ENCODE results near the gene SLC7A10.

The SLC7A10 gene

DNA sequence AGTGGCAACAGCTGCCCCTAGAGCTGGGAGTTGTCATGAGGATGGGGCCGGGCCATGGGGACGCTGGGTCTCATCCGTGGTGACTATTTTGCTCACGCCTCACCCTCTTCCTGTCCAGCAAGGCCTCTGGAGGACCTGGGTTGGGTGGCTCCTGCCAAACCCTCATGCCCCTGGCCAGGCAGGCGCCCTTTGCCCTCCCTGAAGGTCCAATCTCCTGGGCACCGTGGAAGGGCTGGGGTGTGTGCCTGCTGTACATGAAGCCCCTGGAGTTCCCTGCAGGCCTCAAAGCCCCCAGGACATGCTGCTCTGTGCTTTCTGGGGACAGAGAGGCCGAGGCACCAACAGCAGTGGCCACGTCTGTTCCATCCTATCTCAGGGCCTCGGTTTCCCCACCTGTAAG lies 17.7 kb downstream of the SLC7A10 start:
- H3K4me3 ChIP-seq (ENCODE audit: low read length): no peak overlapping the region
- TF ChIP-seq ZNF274 (IDR thresholded peaks at IDR 0.05; ENCODE audit: low read depth, low read length): no peak

DNA sequence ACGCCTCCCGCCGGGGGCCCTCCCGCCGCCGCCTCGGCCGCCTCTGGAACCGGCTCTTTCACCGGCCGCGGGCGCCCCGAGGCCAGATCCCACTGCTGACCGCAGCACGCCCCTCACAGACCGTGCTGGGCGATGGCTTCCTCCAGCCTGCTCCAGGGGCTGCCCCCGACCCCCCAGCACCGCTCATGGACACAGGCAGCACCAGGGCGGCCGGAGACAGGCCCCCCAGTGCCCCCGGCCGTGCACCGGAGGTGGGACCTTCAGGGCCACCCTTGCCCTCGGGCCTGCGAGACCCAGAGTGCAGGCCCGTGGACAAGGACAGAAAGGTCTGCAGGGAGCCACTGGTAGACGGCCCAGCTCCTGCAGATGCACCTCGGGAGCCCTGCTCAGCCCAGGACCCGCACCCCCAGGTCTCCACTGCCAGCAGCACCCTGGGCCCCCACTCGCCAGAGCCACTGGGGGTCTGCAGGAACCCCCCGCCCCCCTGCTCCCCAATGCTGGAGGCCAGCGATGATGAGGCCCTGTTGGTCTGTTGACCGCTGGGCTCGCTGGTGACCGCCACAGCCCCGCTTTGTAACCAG lies 18.5 kb downstream of the SLC7A10 start:
- TF ChIP-seq ZNF274 (IDR thresholded peaks at IDR 0.05; ENCODE audit: low read depth, low read length): no peak
- no peak overlapping the region for H3K4me3 ChIP-seq (ENCODE audit: low read length)

DNA sequence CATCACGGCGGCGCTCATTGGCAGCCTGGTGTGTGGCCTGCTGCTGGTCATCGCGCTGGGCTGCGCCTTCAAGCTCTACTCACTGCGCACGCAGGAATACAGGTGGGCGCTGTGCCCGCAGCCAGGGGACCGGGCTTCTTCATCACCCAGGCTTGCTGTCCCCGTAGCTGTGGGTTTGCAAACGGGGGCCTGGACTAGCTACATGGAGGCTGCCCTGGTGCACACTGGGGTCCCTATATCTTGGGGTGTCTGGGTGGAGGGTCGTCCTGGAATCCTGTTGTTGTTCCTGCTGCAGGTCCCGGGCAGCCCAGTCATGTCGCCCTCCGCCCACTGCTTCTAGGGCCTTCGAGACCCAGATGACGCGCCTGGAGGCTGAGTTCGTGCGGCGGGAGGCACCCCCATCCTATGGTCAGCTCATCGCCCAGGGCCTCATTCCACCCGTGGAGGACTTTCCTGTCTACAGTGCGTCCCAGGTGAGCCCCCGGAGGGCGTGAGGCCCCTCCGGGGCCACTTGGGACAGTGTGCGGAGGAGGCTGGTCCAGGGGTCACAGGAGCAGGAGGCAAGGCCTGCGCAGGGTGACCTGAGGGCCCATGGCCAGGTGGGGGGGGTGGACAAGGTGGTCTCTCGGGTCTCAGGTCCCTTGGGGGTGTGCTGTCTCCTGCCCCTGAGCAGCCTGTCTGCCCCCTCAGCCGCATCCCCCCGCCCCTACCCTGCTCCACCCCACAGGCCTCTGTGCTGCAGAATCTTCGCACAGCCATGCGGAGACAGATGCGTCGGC lies 19.2 kb downstream of the SLC7A10 start:
- no peak for TF ChIP-seq ZNF274 (IDR thresholded peaks at IDR 0.05; ENCODE audit: low read depth, low read length)
- no peak overlapping the region for H3K4me3 ChIP-seq (ENCODE audit: low read length)

DNA sequence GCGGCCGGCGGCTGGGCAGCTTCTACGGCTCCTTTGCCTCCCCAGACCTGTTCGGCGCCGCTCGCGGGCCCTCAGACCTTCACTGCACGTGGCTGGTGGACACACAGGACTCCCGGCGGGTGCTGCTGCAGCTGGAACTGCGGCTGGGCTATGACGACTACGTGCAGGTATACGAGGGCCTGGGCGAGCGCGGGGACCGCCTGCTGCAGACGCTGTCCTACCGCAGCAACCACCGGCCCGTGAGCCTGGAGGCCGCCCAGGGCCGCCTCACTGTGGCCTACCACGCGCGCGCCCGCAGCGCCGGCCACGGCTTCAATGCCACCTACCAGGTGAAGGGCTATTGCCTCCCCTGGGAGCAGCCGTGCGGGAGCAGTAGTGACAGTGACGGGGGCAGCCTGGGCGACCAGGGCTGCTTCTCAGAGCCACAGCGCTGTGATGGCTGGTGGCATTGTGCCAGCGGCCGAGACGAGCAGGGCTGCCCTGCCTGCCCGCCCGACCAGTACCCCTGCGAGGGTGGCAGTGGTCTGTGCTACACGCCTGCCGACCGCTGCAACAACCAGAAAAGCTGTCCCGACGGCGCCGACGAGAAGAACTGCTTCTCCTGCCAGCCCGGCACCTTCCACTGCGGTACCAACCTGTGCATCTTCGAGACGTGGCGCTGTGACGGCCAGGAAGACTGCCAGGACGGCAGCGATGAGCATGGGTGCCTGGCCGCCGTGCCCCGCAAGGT lies 20.0 kb downstream of the SLC7A10 start:
- TF ChIP-seq ZNF274 (IDR thresholded peaks at IDR 0.05; ENCODE audit: low read depth, low read length): no peak
- no peak overlapping the region for H3K4me3 ChIP-seq (ENCODE audit: low read length)

DNA sequence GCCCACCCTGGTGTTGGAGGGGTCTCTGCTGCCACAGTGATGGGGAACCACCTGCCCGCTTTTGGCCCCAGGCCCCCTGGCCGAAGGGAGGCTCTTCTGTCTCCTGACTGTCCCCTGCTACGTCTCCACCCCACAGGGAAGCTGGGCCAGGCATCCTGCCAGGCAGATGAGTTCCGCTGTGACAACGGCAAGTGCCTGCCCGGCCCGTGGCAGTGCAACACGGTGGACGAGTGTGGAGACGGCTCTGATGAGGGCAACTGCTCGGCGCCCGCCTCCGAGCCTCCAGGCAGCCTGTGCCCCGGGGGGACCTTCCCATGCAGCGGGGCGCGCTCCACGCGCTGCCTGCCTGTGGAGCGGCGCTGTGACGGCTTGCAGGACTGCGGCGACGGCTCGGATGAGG lies 20.5 kb downstream of the SLC7A10 start:
- TF ChIP-seq ZNF274 (IDR thresholded peaks at IDR 0.05; ENCODE audit: low read depth, low read length): no peak
- no peak overlapping the region for H3K4me3 ChIP-seq (ENCODE audit: low read length)

DNA sequence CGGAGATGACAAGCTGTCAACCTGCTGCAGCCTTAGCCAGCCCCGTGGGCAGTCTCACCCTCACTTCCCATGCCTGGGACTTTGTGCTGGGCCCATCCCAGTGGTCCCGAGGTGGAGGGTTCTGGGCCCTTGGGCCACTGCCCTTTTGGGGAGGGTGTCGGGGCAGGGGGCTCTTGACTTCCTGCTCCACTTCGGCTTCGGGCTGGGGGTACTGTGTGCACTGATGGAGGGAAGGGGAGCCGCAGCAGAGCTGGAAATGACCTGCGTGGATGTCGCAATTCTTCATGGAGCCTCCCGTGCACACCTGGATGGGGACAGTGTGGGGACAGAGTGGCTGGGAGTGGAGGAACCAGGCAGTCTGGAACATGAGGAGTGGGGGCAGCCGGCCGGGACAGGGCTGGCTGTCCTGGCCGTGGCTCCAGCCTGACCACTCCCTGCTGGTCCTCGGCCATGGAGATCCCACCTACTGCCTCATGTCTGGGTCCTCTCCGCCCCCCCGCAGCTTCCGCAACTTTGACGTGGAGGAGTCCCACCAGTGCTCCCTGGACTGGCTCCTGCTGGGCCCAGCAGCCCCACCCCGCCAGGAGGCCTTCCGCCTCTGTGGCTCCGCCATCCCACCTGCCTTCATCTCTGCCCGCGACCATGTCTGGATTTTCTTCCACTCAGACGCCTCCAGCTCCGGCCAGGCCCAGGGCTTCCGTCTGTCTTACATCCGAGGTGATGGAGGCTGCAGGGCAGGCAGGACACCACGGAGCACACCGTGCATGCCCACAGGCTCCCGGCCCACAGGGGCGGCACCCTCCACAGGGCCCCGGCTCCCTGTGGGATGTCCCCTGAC lies 21.3 kb downstream of the SLC7A10 start:
- no peak overlapping the region for H3K4me3 ChIP-seq (ENCODE audit: low read length)
- TF ChIP-seq ZNF274 (IDR thresholded peaks at IDR 0.05; ENCODE audit: low read depth, low read length): no peak

DNA sequence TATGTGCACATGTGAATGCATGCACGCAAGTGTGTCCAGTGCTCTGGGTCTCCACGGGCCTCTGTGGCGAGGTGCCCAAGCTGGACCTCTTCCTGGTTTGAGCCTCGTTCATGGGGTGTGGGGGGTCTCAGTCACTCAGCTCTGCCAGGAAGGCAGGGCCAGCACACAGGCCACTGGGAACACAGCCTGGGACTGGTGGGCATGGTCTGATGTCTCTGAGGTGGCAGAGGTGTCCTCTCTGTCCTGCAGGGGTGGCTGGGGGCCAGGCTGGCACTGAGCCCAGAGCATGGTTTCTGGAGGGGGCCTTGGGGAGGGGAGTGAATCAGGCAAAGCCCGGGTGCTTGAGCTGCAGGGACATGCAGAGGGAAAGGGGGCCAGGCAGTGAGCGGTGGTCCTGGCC lies 22.1 kb downstream of the SLC7A10 start:
- H3K4me3 ChIP-seq (ENCODE audit: low read length): no peak overlapping the region
- TF ChIP-seq ZNF274 (IDR thresholded peaks at IDR 0.05; ENCODE audit: low read depth, low read length): no peak

DNA sequence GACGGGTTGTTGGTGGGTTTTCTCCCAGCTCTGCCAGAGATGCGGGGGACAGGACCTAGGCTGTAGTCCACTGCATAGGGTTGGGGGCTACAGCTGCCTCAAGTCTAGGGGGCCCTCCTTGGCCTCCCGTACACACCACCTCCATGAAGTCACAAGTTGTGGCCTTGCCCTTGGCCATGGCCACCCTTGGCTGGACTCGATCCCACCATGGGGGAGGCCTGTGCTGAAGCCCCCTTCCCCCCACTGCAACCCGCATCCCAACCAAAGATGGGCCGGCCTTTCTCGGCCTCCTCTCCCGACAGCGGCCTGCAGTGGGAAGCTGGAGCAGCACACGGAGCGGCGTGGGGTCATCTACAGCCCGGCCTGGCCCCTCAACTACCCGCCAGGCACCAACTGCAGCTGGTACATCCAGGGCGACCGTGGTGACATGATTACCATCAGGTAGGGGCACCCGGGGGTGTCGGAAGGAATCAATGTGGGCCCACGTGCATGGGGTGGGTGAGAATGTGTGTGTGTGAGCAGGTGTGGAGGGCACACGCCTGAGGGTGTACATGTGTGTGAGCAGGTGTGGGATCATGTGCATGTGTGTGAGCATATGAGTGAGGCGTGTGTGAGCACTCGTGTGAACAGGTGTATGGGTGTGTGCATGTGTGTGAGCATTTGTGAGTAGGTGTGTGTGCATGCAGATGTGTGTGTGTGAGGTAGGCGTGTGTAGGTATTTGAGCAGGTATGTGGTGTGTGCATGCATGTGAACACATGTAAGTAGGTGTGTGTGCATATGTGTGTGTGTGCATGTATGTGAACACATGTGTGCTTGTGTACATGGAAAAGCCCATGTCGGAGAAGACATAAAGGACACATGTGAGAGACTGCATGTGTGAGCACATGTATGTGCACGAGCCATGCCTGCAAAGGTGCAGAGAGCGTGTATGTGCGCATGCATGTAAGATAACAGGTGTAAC lies 22.8 kb downstream of the SLC7A10 start:
- no peak overlapping the region for H3K4me3 ChIP-seq (ENCODE audit: low read length)
- no peak for TF ChIP-seq ZNF274 (IDR thresholded peaks at IDR 0.05; ENCODE audit: low read depth, low read length)

DNA sequence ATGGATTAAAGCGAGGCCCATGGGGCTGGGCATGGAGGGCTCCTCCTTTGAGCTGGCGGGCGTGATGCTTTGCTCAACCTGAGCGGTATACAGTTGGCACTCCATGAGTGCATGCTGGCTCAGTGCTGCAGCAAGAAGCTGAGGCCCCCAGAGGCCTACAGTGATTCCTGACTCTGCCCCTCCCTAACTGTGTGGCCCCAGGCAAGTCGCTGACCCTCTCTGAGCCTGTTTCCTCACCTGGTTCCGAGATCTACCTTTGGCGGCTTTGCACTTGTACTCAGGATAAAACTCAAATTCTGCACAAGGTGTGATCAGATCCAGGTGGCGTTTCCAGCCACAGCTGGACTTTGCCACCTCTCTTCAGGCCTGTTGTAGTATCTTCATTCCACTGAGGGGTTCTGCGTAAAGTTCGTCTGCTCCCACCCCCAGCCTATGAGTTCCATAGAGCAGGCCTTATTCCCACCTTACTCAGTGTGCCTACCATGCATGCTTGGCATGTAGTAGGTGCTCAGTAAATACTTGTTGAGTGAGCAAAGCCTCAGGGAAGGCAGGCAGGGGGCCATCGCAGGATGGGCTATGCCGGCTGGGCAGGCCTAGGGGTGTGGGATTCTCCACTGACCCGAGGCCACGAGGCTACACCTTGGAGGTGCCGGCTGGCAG lies 23.6 kb downstream of the SLC7A10 start:
- no peak overlapping the region for H3K4me3 ChIP-seq (ENCODE audit: low read length)
- no peak for TF ChIP-seq ZNF274 (IDR thresholded peaks at IDR 0.05; ENCODE audit: low read depth, low read length)

DNA sequence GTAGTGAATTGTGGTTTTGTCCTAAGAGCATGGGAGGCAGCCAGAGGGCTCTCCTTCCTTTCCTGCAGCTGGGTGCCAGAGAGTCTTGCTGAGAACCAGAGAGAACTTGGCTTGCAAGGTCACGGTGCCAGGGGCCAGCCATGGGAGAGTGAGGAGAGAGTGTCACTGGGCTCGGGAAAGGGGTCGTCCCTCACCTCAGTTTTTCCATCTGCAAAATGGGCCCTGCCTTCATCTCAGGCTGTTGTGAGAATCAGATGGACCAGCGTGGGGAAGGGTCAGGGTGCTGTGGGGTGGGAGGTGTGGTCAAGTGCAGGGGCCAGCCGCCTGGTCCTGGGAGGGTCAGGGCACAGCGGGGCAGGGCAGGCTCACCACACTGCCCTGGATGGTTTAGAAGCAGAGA lies 24.2 kb downstream of the SLC7A10 start:
- no peak overlapping the region for H3K4me3 ChIP-seq (ENCODE audit: low read length)
- no peak for TF ChIP-seq ZNF274 (IDR thresholded peaks at IDR 0.05; ENCODE audit: low read depth, low read length)

DNA sequence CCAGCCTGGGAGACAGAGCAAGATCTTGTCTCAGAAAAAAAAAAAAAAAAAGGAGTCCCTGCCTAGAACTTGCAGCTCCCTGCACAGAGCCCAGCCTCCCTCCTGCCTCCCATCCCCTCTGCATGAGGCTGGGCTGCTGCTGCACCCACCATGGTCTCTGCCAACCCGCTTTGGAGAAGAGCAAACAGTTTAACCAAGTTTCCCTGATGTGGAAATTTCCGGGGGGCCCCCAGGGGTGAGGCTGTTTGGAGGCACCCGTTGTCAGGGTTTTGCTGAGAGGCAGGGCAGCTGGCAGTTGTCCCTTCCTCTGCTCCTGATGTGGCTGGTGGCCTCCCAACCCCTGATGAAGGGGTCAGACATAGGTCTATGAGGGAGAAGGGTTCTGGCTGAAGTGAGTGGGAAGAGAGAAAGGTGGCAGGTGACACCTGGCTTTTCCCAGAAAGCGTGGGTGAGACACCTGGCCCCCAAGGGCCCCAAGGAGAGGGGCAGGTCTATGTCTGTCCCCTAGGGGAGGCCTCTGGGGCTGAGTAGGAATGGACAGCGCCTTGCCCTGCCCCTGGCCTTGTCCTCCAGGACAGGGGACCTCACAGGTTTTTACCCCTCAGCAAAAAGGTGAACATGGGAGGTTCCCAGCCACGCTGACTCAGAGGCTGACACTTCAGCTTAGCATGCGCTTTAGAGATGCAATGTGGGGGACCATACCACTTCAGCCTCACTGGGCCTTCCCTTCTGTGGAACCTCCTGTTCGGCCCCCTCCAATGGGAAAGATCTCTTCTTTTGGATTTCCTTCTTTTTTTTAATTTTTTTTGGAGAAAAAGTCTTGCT lies 26.0 kb downstream of the SLC7A10 start:
- TF ChIP-seq ZNF274 (IDR thresholded peaks at IDR 0.05; ENCODE audit: low read depth, low read length): no peak

DNA sequence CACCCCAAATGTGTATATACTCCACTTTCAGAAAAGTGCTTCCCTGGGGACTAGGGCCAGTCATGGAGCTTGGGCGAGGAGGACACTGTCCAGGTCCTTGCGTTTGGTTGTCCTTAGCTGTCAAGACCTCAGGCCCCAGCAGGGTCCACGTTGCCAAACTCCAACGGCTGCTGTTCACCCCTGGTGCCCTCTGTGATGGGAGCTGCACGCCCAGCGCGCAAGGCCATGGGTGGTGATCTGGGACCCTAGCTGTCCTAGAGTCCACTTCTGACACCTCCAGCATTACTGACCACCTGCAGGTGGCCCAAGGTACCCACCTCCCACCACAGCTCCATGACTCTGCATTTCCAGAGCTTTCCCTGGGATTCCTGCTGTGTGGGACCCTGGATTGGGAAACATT lies 27.5 kb downstream of the SLC7A10 start:
- TF ChIP-seq ZNF274 (IDR thresholded peaks at IDR 0.05; ENCODE audit: low read depth, low read length): no peak
- H3K4me3 ChIP-seq (ENCODE audit: low read length): no peak overlapping the region

More for the DNA sequence above, 26.0 kb downstream of the SLC7A10 start:
- no peak overlapping the region for H3K4me3 ChIP-seq (ENCODE audit: low read length)
